ENCODE measurements around the gene HOXC4.

DNA sequence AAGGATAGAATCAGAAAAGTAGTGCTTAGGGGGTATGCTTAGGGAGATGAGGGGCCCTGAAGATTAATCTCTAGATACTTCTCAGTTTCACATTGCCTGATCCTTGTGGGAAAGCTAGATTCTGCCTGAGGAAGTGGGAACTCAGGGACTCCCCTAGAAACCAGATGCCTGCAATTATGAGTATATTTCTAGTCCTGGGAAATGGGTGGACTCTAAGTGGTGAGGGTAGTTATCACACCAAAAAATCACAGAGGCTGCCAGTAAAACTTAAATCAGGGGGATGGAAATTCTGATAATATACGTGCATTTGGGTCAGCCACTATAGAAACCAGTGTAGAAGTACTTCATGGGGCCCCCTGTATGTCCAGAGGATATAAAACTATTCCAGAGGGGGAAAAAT lies 18.3 kb downstream of the HOXC4 start:
- TF ChIP-seq, protein P1, sequence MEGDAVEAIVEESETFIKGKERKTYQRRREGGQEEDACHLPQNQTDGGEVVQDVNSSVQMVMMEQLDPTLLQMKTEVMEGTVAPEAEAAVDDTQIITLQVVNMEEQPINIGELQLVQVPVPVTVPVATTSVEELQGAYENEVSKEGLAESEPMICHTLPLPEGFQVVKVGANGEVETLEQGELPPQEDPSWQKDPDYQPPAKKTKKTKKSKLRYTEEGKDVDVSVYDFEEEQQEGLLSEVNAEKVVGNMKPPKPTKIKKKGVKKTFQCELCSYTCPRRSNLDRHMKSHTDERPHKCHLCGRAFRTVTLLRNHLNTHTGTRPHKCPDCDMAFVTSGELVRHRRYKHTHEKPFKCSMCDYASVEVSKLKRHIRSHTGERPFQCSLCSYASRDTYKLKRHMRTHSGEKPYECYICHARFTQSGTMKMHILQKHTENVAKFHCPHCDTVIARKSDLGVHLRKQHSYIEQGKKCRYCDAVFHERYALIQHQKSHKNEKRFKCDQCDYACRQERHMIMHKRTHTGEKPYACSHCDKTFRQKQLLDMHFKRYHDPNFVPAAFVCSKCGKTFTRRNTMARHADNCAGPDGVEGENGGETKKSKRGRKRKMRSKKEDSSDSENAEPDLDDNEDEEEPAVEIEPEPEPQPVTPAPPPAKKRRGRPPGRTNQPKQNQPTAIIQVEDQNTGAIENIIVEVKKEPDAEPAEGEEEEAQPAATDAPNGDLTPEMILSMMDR (IDR thresholded peaks at IDR 0.05), result no peak
- TF ChIP-seq EP300 (IDR thresholded peaks at IDR 0.05), result no peak
